IMR-90 (cell line): ENCODE measurements around the gene NPAS3.

Experiments
- BHLHE40 ChIP-seq: fragments of 150-350 bp; IDR thresholded peaks from 2 replicates; pipeline ENCODE4 v1.6.1; 2016; ENCODE audit warnings: mild to moderate bottlenecking, low read depth, low read length
- CEBPB ChIP-seq: IDR thresholded peaks from 2 replicates; pipeline ENCODE4 v1.6.1; 2012; ENCODE audit warnings: low read depth, low read length, improper control_type of control experiment
- CHD1 ChIP-seq: IDR thresholded peaks from 2 replicates; pipeline ENCODE4 v1.6.1; 2012; ENCODE audit warnings: low read depth, low read length, improper control_type of control experiment
- CTCF ChIP-seq: conservative IDR thresholded peaks from 2 replicates; pipeline ENCODE4 v1.5.1; 2012; ENCODE audit warnings: mild to moderate bottlenecking, low read depth, low read length, improper control_type of control experiment
- ELK1 ChIP-seq: fragments of 150-350 bp; IDR thresholded peaks from 2 replicates; pipeline ENCODE4 v1.6.1; 2016; ENCODE audit warnings: low read depth, mild to moderate bottlenecking, low read length, moderate library complexity, borderline replicate concordance
- MAFK ChIP-seq: IDR thresholded peaks from 2 replicates; pipeline ENCODE4 v1.6.1; 2012; ENCODE audit warnings: low read depth, low read length, improper control_type of control experiment
- MAZ ChIP-seq: IDR thresholded peaks from 2 replicates; pipeline ENCODE4 v1.6.1; 2012; ENCODE audit warnings: low read depth, mild to moderate bottlenecking, low read length, improper control_type of control experiment, moderate library complexity, borderline replicate concordance
- MXI1 ChIP-seq: IDR thresholded peaks from 2 replicates; pipeline ENCODE4 v1.6.1; 2012; ENCODE audit warnings: low read depth, mild to moderate bottlenecking, low read length, moderate library complexity, borderline replicate concordance
- POLR2A ChIP-seq: IDR thresholded peaks from 2 replicates; pipeline ENCODE4 v1.6.1; 2012; ENCODE audit warnings: mild to moderate bottlenecking, low read depth, low read length
- RAD21 ChIP-seq: IDR thresholded peaks from 2 replicates; pipeline ENCODE4 v1.6.1; 2012; ENCODE audit warnings: low read length, improper control_type of control experiment
- RCOR1 ChIP-seq: IDR thresholded peaks from 2 replicates; pipeline ENCODE4 v1.6.1; 2012; ENCODE audit warnings: mild to moderate bottlenecking, low read length, improper control_type of control experiment; ENCODE audit not compliant: insufficient replicate concordance
- RFX5 ChIP-seq: IDR thresholded peaks from 2 replicates; pipeline ENCODE4 v1.8.0; 2012; ENCODE audit warnings: low read depth, mild to moderate bottlenecking, low read length, moderate library complexity
- SMC3 ChIP-seq: fragments of 150-350 bp; IDR thresholded peaks from 2 replicates; pipeline ENCODE4 v1.6.1; 2016; ENCODE audit warnings: low read depth, mild to moderate bottlenecking, antibody characterized with exemption, low read length, moderate library complexity
- USF2 ChIP-seq: fragments of 150-350 bp; IDR thresholded peaks from 2 replicates; pipeline ENCODE4 v1.6.1; 2017; ENCODE audit warnings: mild to moderate bottlenecking, antibody characterized with exemption, low read length, low read depth

GRCh38 chr14:33280646-33281045, 342.0 kb downstream of the NPAS3 start:
- TF ChIP-seq CTCF (no peak), RAD21 (no peak), POLR2A (no peak), USF2 (no peak), CHD1 (no peak), CEBPB (no peak), ELK1 (no peak), MXI1 (no peak), MAFK (no peak), RFX5 (no peak), BHLHE40 (no peak), RCOR1 (no peak), MAZ (no peak), SMC3 (no peak)
